ENCODE data around the gene DOCK3.
"Not testable (repeated sequence)": the region's sequence is repeated elsewhere in the genome, so short reads cannot be mapped to it uniquely, and the experiment has no call there.

The DOCK3 gene

GRCh38 chr3:50913260-50913659 lies 238.5 kb downstream of the DOCK3 start:
- no peak for DNase-seq

DNA sequence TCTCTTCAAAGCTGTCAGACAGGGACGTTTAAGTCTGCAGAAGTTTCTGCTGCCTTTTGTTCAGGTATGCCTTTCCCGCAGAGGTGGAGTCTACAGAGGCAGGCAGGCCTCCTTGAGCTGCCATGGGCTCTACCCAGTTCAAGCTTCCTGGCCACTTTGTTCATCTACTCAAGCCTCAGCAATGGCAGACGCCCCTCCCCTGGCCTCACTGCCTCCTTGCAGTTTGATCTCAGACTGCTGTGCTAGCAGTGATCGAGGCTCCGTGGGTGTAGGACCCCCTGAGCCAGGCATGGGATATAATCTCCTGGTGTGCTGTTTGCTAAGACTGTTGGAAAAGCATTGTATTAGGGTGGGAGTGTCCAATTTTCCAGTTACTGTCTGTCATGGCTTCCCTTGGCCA lies 247.3 kb downstream of the DOCK3 start:
- not testable (repeated sequence) for DNase-seq

- no peak for DNase-seq
These were observed 249.2 kb downstream of the DOCK3 start for GRCh38 chr3:50923955-50924354.

DNA sequence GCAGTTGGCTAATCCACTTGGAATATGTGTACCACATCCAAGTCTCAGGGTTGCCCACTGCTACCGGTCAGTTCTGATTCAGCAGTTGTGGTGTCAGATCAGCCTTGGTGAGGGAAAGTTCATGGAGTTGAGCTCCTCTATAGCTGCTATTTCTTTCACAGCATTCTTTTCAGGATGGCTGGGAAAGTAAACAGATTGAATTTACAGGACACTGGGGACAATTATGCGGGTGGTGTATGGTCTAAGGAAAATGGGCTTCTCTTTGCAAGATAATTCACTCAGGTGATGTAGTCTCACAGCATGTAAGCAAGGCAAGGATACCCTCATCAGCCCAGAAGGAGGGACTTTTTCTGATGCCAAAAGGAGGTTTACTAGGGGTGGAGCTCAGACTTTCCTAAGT lies 249.9 kb downstream of the DOCK3 start:
- DNase-seq, result no peak

GRCh38 chr3:50926868-50927267 lies 252.1 kb downstream of the DOCK3 start:
- DNase-seq, result no peak

- DNase-seq, result no peak
These were observed 255.9 kb downstream of the DOCK3 start for GRCh38 chr3:50930371-50931208.

- DNase-seq, result not testable (repeated sequence)
These were observed 258.2 kb downstream of the DOCK3 start for GRCh38 chr3:50932918-50933317.

- DNase-seq, result no peak
These were observed 261.7 kb downstream of the DOCK3 start for GRCh38 chr3:50936389-50936788.

DNA sequence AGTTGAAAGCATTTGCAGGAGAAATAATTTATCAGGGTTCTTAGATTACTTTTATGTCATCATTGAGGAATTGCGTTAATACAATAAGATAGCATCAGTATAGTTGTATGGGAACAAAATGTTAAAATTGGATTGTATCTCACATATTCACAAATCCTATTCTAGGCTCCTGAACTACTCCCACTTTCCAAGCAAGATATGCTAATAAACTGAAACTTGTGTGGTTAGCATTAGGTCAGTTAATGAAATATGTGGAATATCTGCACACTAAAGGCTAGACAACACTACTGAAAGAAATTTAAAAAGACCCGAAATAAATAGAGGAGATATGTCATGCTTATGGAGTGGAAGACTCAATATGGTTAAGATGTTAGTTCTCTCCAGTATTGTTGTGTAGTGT lies 272.7 kb downstream of the DOCK3 start:
- no peak for DNase-seq

GRCh38 chr3:50950591-50950990 lies 275.9 kb downstream of the DOCK3 start:
- DNase-seq, result no peak

DNA sequence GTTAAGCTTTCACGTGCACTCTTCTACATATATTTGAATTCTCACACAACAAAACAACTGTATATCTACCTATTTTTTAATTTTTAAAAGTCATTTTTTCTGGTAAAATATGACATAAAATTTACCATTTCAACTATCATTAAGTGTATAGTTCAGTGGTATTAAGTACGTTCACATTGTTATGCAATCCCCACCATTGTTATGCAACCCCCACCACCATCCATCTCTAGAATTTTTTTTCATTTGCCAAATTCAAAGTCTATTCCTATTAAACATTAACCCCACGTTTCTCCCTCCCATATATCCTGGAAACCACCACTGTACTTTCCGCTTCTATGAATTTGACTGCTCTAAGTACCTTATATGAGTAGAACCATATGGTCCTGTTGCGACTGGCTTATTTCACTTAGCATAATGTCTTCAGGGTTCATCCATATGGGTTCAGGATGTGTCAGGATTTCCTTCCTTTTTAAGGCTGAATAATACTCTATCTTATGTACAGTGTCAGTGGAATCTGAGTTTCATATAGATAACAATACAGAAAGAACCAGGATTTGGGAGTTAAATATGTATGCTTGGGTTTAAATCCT lies 279.2 kb downstream of the DOCK3 start:
- no peak for DNase-seq

DNA sequence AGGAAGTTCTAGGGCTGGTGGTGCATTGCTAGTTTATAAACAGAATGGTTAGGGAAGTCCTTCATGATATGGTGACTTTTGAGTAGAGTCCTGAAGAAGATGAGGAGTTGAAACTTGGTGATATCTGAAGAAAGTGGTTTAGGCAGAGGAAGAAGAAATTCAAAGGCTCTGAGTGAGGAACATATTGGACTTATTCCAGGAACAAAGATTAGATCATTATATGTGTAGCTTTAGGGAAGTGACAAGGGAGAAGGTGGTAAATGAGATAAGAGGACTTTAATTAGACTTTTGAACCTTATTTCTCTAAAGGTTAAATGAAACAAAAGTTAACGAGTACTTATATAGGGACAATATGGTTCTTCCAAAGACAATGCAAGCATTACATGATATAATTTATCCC lies 286.7 kb downstream of the DOCK3 start:
- no peak for DNase-seq

GRCh38 chr3:50971487-50971924 lies 296.8 kb downstream of the DOCK3 start:
- no peak for DNase-seq

DNA sequence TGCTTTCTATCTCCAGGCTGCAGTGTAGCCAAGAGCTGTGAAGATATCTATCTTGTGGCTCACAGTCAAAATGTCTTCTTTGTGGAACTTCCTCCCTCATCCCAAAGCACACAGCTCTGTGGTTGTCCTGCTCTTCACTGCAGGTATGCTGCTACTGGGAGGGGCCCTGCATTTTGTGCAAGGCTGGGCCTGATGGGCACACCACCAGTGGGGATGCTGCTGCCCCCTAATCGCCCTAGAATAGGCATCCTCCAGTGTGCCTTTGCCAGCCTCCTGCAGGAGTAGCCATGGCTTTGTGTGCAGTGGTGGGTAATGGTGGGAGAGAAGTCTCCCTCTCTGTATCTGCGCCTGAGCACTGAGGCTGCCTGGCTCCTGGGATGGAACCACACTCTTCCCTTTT lies 297.3 kb downstream of the DOCK3 start:
- DNase-seq, result no peak

- not testable (repeated sequence) for DNase-seq
These were observed 303.9 kb downstream of the DOCK3 start for GRCh38 chr3:50978586-50978985.

- no peak for DNase-seq
These were observed 304.4 kb downstream of the DOCK3 start for GRCh38 chr3:50978991-50979667.

DNA sequence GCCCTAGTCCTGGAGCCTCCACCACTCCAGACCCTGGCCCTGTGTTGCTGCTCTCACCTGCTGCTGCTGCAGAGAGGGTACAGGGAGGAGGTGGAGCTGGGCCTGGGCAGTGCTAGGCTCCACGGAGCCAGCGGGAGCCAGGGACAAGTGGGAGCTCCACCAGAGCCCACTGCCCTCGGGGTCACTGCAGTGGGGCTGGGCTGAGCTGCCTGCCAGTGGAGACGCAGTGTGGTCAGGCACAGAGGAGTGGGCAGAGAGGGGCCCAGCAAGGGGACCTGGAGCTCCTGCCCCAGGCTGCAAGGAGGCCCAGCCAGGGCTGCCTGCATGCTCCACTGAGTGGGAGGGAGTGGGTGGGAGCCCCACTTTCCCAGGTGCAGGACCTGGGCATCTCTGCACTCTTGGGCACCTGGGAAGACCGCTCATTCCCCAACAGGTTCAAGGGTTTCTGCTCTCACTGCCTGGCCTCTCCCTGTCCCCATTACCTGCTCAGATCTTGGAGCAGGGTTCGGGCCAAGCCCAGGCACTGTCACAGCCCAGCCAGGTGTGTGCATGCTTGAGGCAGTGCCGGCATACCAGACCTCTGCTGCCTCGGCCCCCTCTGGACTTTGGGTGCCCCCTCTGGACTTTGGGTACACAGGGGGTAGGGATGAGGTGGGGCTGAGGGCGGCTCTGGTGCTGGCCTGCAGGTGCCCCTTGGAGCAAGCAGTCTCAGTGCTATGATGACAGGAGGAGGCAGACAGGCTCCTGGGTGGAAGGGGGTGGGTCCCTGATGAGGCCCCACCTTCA lies 308.0 kb downstream of the DOCK3 start:
- DNase-seq, result no peak

GRCh38 chr3:50983887-50984286 lies 309.2 kb downstream of the DOCK3 start:
- DNase-seq, result no peak

GRCh38 chr3:50985893-50986292 lies 311.2 kb downstream of the DOCK3 start:
- no peak for DNase-seq

GRCh38 chr3:50986726-50987125 lies 312.0 kb downstream of the DOCK3 start:
- DNase-seq, result no peak

- DNase-seq, result no peak
These were observed 319.8 kb downstream of the DOCK3 start for GRCh38 chr3:50994537-50994936.

DNA sequence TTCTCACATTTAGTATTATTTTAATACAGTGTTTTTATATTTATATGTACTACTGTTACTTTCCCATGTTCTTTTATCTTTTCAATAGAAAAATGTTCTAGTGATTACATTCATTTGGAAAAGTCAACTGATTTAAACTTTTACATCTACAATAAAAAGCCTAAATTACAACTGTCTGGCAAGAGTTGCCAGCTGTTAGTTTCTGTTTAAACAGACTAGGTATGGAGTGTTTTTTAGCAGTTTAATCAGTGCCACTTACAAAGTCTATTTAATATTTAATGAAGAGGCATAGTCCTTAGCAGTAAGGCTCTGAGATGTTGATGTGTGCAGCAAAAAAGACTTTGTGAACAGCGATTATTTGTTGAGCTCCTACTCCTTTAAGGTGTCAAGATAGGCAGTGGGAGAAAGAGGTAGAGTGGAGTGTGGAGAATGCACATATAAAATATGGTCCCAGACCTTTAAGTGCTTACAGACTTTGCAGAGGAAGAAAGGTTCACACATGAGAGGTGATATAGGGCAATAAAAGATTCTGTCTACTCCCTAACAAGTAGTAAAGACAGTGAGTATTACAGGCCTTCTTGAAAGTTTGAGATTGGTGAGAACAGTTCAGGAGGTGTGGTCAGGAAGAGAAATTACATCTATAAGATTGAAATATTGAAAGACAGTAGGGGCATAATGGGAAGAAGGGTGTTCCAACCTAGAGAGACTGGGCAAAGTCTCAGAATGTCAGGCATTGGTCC lies 320.5 kb downstream of the DOCK3 start:
- no peak for DNase-seq
